ENCODE data around the gene MC1R.

The MC1R gene

DNA sequence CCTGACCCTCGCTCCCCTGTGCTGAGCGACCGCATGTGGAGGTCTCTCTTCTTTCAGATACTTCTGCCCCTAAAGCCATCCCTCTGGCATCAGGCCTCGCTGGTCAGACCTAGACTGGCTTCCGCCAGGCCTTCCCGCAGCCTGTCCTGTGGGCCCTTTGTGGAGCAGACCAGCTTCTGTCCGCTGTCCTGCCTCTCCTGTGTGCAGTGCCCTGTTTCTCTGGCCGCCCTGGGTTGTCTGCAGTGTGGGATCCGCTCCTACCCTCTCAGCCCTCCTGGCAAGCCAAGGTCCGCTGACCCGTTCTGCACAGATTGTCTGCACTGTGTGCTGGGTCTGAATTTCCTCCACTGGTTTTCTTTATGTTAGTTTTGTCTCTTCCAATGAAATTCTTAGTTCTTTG, 21.5 kb upstream of the MC1R start:
- Histone ChIP-seq H3K4me3 (ENCODE audit: insufficient read depth, low read depth, low read length) (no peak overlapping the region), H3K4me1 (ENCODE audit: control insufficient read depth, insufficient read depth, low read length) (no peaks in the 10 kb centered on the region), H3K27ac (ENCODE audit: insufficient read depth, low read depth, low read length, poor library complexity, severe bottlenecking) (no peak overlapping the region), H3K36me3 (ENCODE audit: control insufficient read depth, insufficient read depth, low read length) (peaks cover 48% of the 10 kb centered on the region), H3K9me3 (ENCODE audit: control insufficient read depth, low read length) (no peaks in the 10 kb centered on the region), H3K27me3 (ENCODE audit: control insufficient read depth, insufficient read depth, low read length, poor library complexity, severe bottlenecking) (no peaks in the 10 kb centered on the region)
- 94 to 96% methylated on average over 11 of the region's 11 CpGs for WGBS, 2 experiments

DNA sequence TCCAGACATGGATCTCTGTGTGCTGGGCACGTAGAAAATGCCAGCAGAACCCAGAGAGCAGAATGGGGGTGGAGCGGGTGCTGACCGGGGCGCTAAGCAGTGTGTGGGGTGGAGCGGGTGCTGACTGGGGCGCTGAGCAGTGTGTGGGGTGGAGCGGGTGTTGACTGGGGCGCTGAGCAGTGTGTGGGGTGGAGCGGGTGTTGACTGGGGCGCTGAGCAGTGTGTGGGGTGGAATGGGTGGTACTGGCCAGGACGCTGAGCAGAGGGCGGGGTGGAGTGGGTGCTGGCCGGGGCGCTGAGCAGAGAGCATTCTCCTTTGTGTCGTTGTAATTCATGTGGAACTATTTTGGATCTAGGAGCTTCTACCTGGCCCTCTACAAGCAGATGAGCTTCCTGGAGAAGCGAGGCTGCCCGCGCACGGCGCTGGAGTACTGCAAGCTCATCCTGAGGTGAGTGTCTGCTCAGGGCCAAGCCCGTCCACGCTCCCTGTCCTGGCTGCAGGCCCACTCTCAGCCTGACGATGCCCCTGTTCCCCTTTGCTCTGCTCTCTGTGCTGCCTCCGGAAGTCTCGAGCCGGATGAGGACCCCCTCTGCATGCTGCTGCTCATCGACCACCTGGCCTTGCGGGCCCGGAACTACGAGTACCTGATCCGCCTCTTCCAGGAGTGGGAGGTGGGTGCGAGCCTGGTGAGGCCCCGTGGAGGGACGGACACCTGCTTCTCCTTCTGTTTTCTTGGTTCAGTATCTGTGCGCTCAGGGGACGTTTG, 20.3 kb upstream of the MC1R start:
- H3K36me3 ChIP-seq (ENCODE audit: control insufficient read depth, insufficient read depth, low read length), result peaks cover 43% of the 10 kb centered on the region
- H3K9me3 ChIP-seq (ENCODE audit: control insufficient read depth, low read length), result no peaks in the 10 kb centered on the region
- no peaks in the 10 kb centered on the region for H3K4me1 ChIP-seq (ENCODE audit: control insufficient read depth, insufficient read depth, low read length)
- H3K4me3 ChIP-seq (ENCODE audit: insufficient read depth, low read depth, low read length), result no peak overlapping the region
- no peaks in the 10 kb centered on the region for H3K27me3 ChIP-seq (ENCODE audit: control insufficient read depth, insufficient read depth, low read length, poor library complexity, severe bottlenecking)
- no peak overlapping the region for H3K27ac ChIP-seq (ENCODE audit: insufficient read depth, low read depth, low read length, poor library complexity, severe bottlenecking)
- 97% methylated on average over 36 of the region's 36 CpGs for WGBS, 2 experiments

DNA sequence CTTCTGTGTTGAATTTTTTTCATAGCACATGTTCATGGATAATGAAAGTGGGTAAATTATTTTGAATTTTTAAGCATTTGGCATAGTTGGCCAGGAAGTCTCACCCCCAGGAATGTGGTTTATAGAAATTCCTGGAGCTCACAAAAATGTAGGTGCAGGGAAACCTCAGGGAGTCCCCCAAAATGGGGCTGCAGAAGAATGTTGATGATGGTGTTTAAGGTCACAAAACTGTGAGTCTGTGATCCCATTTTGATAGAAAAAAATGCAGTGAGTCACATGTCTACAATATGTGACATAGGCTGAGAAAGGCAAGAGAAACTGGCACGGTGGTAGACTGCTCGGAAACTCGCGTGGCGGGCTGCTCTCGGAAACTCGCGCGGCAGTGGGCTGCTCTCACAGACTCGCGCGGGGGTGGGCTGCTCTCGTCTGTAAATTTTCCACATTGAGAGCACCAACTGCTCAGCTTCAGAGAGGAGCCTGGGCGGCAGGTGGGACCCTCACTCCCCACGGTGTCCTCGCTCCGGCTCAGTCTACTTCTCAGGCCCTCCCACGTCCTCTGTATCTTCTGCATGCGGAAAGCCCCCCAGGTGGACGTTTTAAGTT, 18.7 kb upstream of the MC1R start:
- H3K27me3 ChIP-seq (ENCODE audit: control insufficient read depth, insufficient read depth, low read length, poor library complexity, severe bottlenecking), result no peaks in the 10 kb centered on the region
- H3K9me3 ChIP-seq (ENCODE audit: control insufficient read depth, low read length), result no peaks in the 10 kb centered on the region

DNA sequence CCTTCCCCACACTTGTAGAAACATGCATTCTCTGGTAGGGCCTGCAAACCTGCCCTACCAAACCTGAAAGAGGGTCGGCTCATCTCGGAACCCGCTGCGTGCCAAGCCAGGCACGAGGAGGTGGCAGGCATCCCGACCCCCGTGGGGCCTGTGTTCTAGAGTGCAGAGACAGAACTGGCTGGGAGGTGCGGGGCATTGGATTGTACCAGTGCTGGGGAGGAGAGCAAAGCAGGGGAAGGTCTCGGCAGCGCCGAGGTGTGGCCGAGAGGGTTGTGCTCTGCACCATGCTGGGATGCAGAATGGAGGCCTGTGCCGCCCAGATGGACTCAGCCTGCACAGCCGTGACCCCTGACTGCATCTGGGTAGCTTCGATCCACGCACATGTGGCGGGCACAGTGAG, 17.8 kb upstream of the MC1R start:
- Histone ChIP-seq H3K4me3 (ENCODE audit: insufficient read depth, low read depth, low read length) (no peak overlapping the region), H3K27me3 (ENCODE audit: control insufficient read depth, insufficient read depth, low read length, poor library complexity, severe bottlenecking) (no peaks in the 10 kb centered on the region), H3K9me3 (ENCODE audit: control insufficient read depth, low read length) (no peaks in the 10 kb centered on the region), H3K4me1 (ENCODE audit: control insufficient read depth, insufficient read depth, low read length) (no peaks in the 10 kb centered on the region), H3K27ac (ENCODE audit: insufficient read depth, low read depth, low read length, poor library complexity, severe bottlenecking) (no peak overlapping the region), H3K36me3 (ENCODE audit: control insufficient read depth, insufficient read depth, low read length) (peaks cover 39% of the 10 kb centered on the region)
- 96 to 97% methylated on average over 17 of the region's 17 CpGs for WGBS, 2 experiments

More for the DNA sequence above, 18.7 kb upstream of the MC1R start:
- H3K4me1 ChIP-seq (ENCODE audit: control insufficient read depth, insufficient read depth, low read length), result no peaks in the 10 kb centered on the region
- H3K4me3 ChIP-seq (ENCODE audit: insufficient read depth, low read depth, low read length), result no peak overlapping the region
- WGBS, 2 experiments, result 97% methylated on average over 20 of the region's 20 CpGs
- no peak overlapping the region for H3K27ac ChIP-seq (ENCODE audit: insufficient read depth, low read depth, low read length, poor library complexity, severe bottlenecking)
- peaks cover 35% of the 10 kb centered on the region for H3K36me3 ChIP-seq (ENCODE audit: control insufficient read depth, insufficient read depth, low read length)

DNA sequence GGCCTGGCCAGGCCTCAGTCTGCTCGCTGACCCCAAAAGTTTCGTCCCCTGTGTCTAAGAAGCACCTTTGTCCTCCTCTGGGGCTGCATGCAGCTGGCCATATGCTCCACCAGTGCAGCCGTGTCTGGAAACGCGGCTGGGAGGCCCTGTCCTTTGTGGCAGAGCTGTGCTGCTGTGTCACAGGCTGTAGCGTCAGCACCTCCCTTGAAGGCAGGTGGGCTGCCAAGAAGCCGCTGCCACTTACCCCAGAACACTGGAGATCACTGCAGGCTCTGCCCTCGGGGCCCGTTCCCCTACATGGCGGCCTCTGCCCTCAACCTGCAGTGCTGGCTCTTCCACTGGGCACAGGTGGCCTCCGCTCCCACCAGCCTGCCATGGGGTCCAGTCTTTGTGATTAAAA, 15.7 kb upstream of the MC1R start:
- H3K27ac ChIP-seq (ENCODE audit: insufficient read depth, low read depth, low read length, poor library complexity, severe bottlenecking), result no peak overlapping the region
- peaks cover 49% of the 10 kb centered on the region for H3K36me3 ChIP-seq (ENCODE audit: control insufficient read depth, insufficient read depth, low read length)
- H3K9me3 ChIP-seq (ENCODE audit: control insufficient read depth, low read length), result no peaks in the 10 kb centered on the region
- WGBS, 2 experiments, result 94 to 95% methylated on average over 11 of the region's 11 CpGs
- H3K4me1 ChIP-seq (ENCODE audit: control insufficient read depth, insufficient read depth, low read length), result no peaks in the 10 kb centered on the region
- no peak overlapping the region for H3K4me3 ChIP-seq (ENCODE audit: insufficient read depth, low read depth, low read length)
- H3K27me3 ChIP-seq (ENCODE audit: control insufficient read depth, insufficient read depth, low read length, poor library complexity, severe bottlenecking), result no peaks in the 10 kb centered on the region

DNA sequence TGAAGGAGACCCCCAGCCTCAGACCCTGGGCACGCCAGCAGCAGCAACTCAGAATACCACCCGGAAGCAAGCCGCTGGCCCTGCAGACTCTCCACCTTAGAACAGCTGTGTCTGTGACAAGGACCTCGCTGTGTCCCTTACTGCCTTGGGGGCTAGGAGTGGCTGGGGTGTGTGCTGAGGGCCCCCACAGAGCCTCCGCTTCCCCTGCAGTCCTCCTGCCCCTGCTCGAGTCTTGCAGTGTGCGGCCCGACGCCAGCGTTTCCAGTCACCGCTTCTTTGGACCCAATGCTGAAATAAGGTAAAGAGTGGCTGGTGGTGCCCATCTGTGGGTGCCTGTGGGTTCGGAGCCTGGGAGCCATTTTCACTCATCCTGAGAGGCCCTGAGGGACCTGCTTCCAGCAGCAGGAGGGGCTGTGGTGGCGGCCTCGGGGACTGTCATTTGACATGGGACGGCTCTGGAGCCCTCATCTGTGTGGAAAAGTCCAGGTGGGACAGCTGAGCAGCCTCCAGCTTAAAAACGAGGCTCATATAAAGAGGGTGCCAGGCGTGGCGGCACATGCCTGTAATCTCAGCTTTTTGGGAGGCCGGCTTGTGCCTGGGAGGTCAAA, 14.7 kb upstream of the MC1R start:
- Histone ChIP-seq H3K36me3 (ENCODE audit: control insufficient read depth, insufficient read depth, low read length) (peaks cover 52% of the 10 kb centered on the region), H3K9me3 (ENCODE audit: control insufficient read depth, low read length) (no peaks in the 10 kb centered on the region), H3K27me3 (ENCODE audit: control insufficient read depth, insufficient read depth, low read length, poor library complexity, severe bottlenecking) (no peaks in the 10 kb centered on the region), H3K4me3 (ENCODE audit: insufficient read depth, low read depth, low read length) (no peak overlapping the region), H3K27ac (ENCODE audit: insufficient read depth, low read depth, low read length, poor library complexity, severe bottlenecking) (no peak overlapping the region), H3K4me1 (ENCODE audit: control insufficient read depth, insufficient read depth, low read length) (no peaks in the 10 kb centered on the region)
- WGBS, 2 experiments, result 95 to 97% methylated on average over 19 of the region's 19 CpGs

DNA sequence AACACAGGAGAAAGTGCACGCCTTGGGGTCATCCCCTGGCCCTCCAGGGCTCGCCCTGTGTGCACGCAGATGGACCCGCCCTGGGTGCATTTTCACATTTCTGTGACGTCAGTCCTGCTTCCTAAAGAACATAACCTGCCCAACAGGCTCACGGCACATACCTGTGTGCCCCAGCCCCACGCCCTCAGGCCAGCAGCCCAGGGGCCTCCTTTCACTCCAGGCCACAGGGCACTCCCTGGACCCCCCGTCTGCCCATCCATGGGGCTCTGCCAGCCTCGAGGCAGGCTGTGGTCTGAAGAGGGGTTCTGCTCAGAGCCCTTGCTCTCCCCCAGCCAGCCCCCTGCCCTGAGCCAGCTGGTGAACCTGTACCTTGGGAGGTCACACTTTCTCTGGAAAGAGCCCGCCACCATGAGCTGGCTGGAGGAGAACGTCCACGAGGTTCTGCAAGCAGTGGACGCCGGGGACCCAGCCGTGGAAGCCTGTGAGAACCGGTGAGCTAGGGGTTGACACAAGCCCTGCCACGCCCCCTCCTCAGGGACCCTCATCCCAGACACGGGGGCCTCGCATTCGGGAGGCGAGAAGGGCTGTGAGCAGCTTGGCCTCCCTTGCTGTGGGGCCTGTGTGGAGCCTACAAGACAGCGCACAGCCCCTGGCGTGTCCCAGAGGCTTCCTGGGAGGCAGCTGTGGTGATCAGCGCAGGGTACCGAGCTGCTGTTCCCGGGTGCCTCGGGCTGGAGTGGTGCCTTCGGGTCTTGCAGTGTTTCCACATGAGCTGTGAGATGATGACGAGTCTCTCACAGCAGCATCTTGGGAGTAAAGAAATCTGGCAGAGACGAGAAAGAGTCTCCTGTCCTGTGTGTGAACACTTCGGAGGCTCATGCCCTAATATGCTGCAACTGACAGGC, 13.8 kb upstream of the MC1R start:
- Histone ChIP-seq H3K9me3 (ENCODE audit: control insufficient read depth, low read length) (no peaks in the 10 kb centered on the region), H3K4me3 (ENCODE audit: insufficient read depth, low read depth, low read length) (no peak overlapping the region), H3K36me3 (ENCODE audit: control insufficient read depth, insufficient read depth, low read length) (peaks cover 45% of the 10 kb centered on the region), H3K4me1 (ENCODE audit: control insufficient read depth, insufficient read depth, low read length) (peaks cover 5% of the 10 kb centered on the region), H3K27me3 (ENCODE audit: control insufficient read depth, insufficient read depth, low read length, poor library complexity, severe bottlenecking) (no peaks in the 10 kb centered on the region), H3K27ac (ENCODE audit: insufficient read depth, low read depth, low read length, poor library complexity, severe bottlenecking) (no peak overlapping the region)
- 95% methylated on average over 31 of the region's 31 CpGs for WGBS, 2 experiments

DNA sequence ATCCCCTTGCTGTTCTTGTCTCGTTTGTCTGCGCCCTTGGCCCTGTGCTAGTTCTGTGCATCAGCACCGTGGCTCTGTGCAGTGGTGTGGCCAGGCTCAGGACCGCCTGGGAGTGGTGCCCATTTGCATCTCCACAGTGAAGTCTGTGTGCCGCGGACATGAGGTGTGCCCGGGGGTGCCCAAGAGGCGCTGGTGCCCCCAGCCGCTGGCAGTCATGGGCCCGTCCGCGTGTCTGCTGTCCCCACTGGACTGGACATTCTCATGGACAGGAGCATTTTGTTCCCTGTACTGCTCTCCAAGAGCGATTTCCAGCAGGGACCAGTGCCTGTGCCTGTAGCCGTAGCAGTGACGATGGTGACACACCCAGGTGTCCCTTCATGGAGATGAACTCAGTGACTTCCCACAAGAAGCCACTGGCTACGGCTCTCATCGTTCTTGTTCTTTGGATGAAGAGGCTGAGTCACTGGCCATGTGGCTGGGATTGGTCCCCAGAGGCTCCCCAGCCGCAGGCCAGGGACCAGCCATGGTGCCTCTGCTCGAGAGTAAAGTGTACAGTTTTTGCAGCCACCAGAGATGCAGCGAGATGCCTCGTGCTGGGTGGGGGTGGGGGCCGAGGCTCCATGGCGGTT, 13.0 kb upstream of the MC1R start:
- Histone ChIP-seq H3K36me3 (ENCODE audit: control insufficient read depth, insufficient read depth, low read length) (peaks cover 39% of the 10 kb centered on the region), H3K4me1 (ENCODE audit: control insufficient read depth, insufficient read depth, low read length) (peaks cover 9% of the 10 kb centered on the region), H3K9me3 (ENCODE audit: control insufficient read depth, low read length) (no peaks in the 10 kb centered on the region), H3K27me3 (ENCODE audit: control insufficient read depth, insufficient read depth, low read length, poor library complexity, severe bottlenecking) (no peaks in the 10 kb centered on the region), H3K27ac (ENCODE audit: insufficient read depth, low read depth, low read length, poor library complexity, severe bottlenecking) (no peak overlapping the region), H3K4me3 (ENCODE audit: insufficient read depth, low read depth, low read length) (no peak overlapping the region)
- WGBS, 2 experiments, result 94 to 97% methylated on average over 23 of the region's 23 CpGs

DNA sequence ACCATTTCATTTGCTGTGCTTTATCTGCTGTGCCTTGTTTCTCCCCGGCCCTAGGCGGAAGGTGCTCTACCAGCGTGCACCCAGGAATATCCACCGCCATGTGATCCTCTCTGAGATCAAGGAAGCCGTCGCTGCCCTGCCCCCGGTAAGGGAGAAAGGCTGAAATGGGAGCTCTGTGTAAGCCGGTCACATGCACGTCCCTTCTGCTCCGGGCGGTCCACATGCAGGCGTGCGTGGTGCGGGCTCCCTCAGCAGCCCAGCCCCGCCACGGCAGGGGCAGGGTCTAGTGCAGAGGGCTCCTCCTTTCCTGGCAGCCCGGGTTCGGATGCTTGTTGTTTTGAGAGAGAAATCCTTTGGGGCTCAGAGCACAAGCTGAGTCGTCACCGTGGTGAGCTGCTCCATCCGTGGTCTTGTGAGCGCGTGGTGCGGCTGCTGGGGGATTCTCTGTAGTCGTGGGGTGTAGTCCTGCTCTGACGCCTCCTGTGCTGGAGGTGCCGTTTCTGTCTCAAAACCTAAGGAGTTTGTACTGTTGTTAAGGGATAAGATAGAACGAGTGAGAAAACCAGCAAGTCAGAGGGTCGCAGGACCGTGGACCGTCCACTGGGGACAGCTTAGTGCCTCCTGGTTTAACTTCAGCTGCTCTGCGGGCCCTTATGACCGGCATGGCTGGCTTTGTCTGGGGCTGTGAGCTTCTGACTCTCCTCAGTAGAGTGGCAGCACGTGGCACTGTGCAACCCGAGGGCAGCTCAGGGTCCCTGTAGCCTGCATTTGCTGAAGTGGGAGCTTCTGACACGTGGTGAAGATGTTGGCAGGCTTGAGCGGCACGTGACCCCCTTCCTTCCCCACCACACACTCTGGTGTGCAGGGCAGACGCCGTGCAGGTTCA, 12.3 kb upstream of the MC1R start:
- 95 to 97% methylated on average over 40 of the region's 40 CpGs for WGBS, 2 experiments
- Histone ChIP-seq H3K27me3 (ENCODE audit: control insufficient read depth, insufficient read depth, low read length, poor library complexity, severe bottlenecking) (no peaks in the 10 kb centered on the region), H3K27ac (ENCODE audit: insufficient read depth, low read depth, low read length, poor library complexity, severe bottlenecking) (no peak overlapping the region), H3K4me1 (ENCODE audit: control insufficient read depth, insufficient read depth, low read length) (peaks cover 9% of the 10 kb centered on the region), H3K9me3 (ENCODE audit: control insufficient read depth, low read length) (no peaks in the 10 kb centered on the region), H3K4me3 (ENCODE audit: insufficient read depth, low read depth, low read length) (no peak overlapping the region), H3K36me3 (ENCODE audit: control insufficient read depth, insufficient read depth, low read length) (peaks cover 33% of the 10 kb centered on the region)

Measured in ectodermal cell (in vitro differentiated cells).